ENCODE results near the gene SSR2.

The SSR2 gene

GRCh38 chr1:156052862-156053767 lies 32.4 kb upstream of the SSR2 start:
- no peak for TF ChIP-seq CTCF (IDR thresholded peaks at IDR 0.05)
- intact Hi-C loops (cut with DNase I; ENCODE audit: low total_unique reads): no loop called here
- peak overlapping the region; percentile 72 to 88 for H3K4me3 ChIP-seq
- H3K27ac ChIP-seq: peak overlapping the region; percentile 84 to 96
- H3K9me3 ChIP-seq: no peaks in the 10 kb centered on the region
- H3K4me1 ChIP-seq: peaks cover 0 to 35% (median 20%) of the 10 kb centered on the region in 4 donors
- peaks cover 0 to 43% (median 23%) of the 10 kb centered on the region in 3 donors for H3K36me3 ChIP-seq
- DNase-seq: peak; percentile 48 to 77
- no peaks in the 10 kb centered on the region for H3K27me3 ChIP-seq

DNA sequence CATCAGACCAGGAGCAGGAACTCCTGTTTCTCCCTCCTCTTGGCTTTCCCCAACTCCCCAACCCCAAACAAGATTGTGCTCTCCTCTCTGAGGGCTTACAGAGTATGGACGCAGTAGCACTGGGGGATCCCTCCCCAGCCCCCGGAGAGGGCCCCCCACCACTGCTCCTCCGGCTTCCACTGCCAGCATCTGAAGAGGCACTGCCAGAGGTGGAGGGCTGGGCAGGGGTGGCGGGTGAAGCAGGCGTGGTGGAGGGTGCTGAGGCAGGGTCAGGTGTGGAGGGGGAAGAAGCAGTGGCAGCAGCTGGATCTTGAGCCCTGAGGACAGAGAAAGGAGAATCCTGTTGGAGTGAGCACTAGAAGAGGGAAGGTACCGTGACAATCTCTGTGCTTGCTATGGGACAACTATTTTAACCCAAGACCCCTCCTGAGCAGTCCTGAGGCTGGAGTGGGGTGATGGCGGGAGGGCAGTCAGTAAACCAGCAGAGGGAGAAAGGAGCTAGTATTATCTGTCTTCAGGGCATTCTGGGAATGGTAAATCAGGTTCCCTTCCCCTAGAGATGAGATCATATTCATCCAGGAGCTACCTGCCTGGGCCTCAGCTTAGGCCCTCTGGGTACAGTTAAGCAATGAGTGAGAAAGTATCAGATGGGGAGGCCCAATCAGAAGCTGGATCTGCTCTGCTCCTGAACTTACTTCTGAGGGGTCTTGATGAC lies 30.4 kb upstream of the SSR2 start:
- intact Hi-C loops (cut with DNase I; ENCODE audit: low total_unique reads): no loop called here
- no peak overlapping the region for H3K27ac ChIP-seq

DNA sequence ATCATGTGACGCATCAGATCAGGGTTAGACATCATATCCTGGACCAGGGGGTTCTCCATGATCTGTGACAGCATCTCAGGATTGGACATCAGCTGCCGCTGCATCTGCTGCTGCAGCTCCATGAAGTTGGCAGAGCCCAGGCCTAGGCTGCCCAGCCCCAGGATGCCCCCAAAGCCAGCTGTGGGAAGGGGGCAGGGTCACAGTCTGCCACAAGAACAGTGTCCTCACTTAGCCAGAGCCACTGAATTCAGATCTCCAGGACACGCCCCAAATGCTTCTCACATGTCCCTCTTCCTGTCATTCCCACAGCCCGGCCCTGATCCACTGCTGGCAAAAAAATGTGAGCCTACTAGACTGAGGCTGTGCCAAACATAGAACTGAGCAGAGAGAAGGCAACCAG lies 29.6 kb upstream of the SSR2 start:
- no peak overlapping the region for H3K4me3 ChIP-seq

More for the DNA sequence above, 30.4 kb upstream of the SSR2 start:
- Histone ChIP-seq H3K4me3 (no peak overlapping the region), H3K4me1 (peaks cover 0 to 29% (median 16%) of the 10 kb centered on the region in 4 donors), H3K27me3 (no peaks in the 10 kb centered on the region), H3K36me3 (peaks cover 5 to 42% (median 21%) of the 10 kb centered on the region in 3 donors), H3K9me3 (no peaks in the 10 kb centered on the region)
- no peak for DNase-seq
- no peak for TF ChIP-seq CTCF (IDR thresholded peaks at IDR 0.05)

DNA sequence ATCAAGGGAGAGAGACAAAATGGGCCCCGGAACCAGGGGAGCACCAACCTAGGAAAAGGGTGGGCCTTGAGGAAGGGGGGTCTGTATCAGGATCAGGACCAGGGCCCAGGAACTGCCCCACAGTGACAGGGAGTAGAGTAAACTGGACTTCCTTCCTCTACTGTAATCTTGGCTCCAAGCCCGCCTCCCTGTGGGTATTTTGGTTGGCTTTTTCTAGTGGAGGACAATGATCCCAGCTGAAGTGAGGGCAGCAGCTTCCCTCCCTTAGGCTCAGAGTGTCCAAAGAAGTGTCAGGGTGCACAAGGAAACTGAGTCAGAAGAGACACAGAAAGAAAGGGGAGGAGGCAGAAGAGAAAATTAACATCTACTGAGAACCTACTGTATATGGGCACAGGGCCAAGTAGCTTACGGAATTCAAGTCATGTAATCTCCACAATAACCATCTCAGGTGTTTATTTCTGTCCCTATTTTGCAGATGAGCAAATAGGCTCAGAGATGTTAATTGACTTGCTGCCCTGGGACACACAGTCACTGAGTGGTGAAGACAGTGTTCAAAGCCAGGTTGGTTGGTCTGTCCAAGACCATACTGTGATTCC lies 28.0 kb upstream of the SSR2 start:
- H3K27me3 ChIP-seq: no peaks in the 10 kb centered on the region
- no peaks in the 10 kb centered on the region for H3K9me3 ChIP-seq
- peaks cover 0 to 18% (median 6%) of the 10 kb centered on the region in 4 donors for H3K4me1 ChIP-seq
- no peak for DNase-seq
- intact Hi-C loops (cut with DNase I; ENCODE audit: low total_unique reads): no loop called here
- no peak overlapping the region for H3K27ac ChIP-seq
- TF ChIP-seq CTCF (IDR thresholded peaks at IDR 0.05): no peak
- peaks cover 11 to 65% (median 35%) of the 10 kb centered on the region in 3 donors for H3K36me3 ChIP-seq
- H3K4me3 ChIP-seq: no peak overlapping the region

More for the DNA sequence above, 29.6 kb upstream of the SSR2 start:
- peaks cover 0 to 21% (median 9%) of the 10 kb centered on the region in 4 donors for H3K4me1 ChIP-seq
- peaks cover 9 to 50% (median 21%) of the 10 kb centered on the region in 3 donors for H3K36me3 ChIP-seq
- no peak for TF ChIP-seq CTCF (IDR thresholded peaks at IDR 0.05)
- no peaks in the 10 kb centered on the region for H3K27me3 ChIP-seq
- intact Hi-C loops (cut with DNase I; ENCODE audit: low total_unique reads): no loop called here
- no peak for DNase-seq
- no peak overlapping the region for H3K27ac ChIP-seq
- H3K9me3 ChIP-seq: no peaks in the 10 kb centered on the region

GRCh38 chr1:156045076-156045475 lies 24.3 kb upstream of the SSR2 start:
- intact Hi-C loops (cut with DNase I; ENCODE audit: low total_unique reads): no loop called here
- no peak for DNase-seq
- Histone ChIP-seq H3K4me1 (no peaks in the 10 kb centered on the region), H3K36me3 (peaks cover 38 to 86% (median 65%) of the 10 kb centered on the region in 3 donors), H3K27me3 (no peaks in the 10 kb centered on the region), H3K27ac (no peak overlapping the region), H3K9me3 (no peaks in the 10 kb centered on the region), H3K4me3 (no peak overlapping the region)
- TF ChIP-seq CTCF (IDR thresholded peaks at IDR 0.05): no peak

Measured in tibial artery (tissue), 4 donors.